Fibroblast of skin of back (primary cell): ENCODE measurements around the gene PDGFRB. TPM values are rescaled to one million over a fixed set of nuclear protein-coding genes. Genes with fewer than 3 reads are reported as not detected.

ENCODE experiments used
- DNase-seq: peaks from one replicate; pipeline ENCODE4 v3.0.0-alpha.2; 2013
- polyA plus RNA-seq, 2 experiments: library from polyadenylated mRNA; unstranded; fragments of 120-200 nt; gene quantifications; one replicate each; pipeline ENCODE4 v1.2.1, GENCODE V29; 2013; ENCODE audit not compliant: insufficient read length in 2 of 2

PDGFRB gene
- polyA plus RNA-seq (2013, experiment 1 of 2; ENCODE audit: insufficient read length), result 357 TPM
- polyA plus RNA-seq (2013, experiment 2 of 2; ENCODE audit: insufficient read length), result 393 TPM

GRCh38 chr5:150155258-150156026, at the start of gene PDGFRB:
PDGFRB (minus strand) TSS chr5:150155845; CDS start chr5:150137047, 18,798 bp downstream.
- peak; percentile 95 for DNase-seq

- DNase-seq, result no peak
Measured at GRCh38 chr5:150204590-150204960, 48.9 kb upstream of the PDGFRB start.

GRCh38 chr5:150203832-150204589, 48.4 kb upstream of the PDGFRB start:
- no peak for DNase-seq

GRCh38 chr5:150202501-150202900, 46.9 kb upstream of the PDGFRB start:
- no peak for DNase-seq

GRCh38 chr5:150197476-150197875, 41.8 kb upstream of the PDGFRB start:
- no peak for DNase-seq

GRCh38 chr5:150196986-150197385, 41.3 kb upstream of the PDGFRB start:
- DNase-seq, result no peak

- DNase-seq, result no peak
Measured at GRCh38 chr5:150196514-150196913, 40.9 kb upstream of the PDGFRB start.

GRCh38 chr5:150195736-150196485, 40.3 kb upstream of the PDGFRB start:
- no peak for DNase-seq

GRCh38 chr5:150192462-150192861, 36.8 kb upstream of the PDGFRB start:
- no peak for DNase-seq

GRCh38 chr5:150190987-150191386, 35.3 kb upstream of the PDGFRB start:
- DNase-seq, result no peak

GRCh38 chr5:150190503-150190979, 34.9 kb upstream of the PDGFRB start:
- no peak for DNase-seq

GRCh38 chr5:150189728-150190502, 34.3 kb upstream of the PDGFRB start, which contains the start of gene SLC6A7:
SLC6A7 (plus strand) TSS chr5:150190062; CDS start chr5:150190328, 266 bp downstream.
- no peak for DNase-seq

GRCh38 chr5:150189326-150189725, 33.7 kb upstream of the PDGFRB start:
- DNase-seq, result no peak

- DNase-seq, result no peak
Measured at GRCh38 chr5:150188146-150188842, 32.6 kb upstream of the PDGFRB start.

GRCh38 chr5:150186897-150187296, 31.3 kb upstream of the PDGFRB start:
- DNase-seq, result no peak

GRCh38 chr5:150186137-150186536, 30.5 kb upstream of the PDGFRB start:
- DNase-seq, result no peak

GRCh38 chr5:150184990-150185912, 29.6 kb upstream of the PDGFRB start:
- DNase-seq, result no peak

GRCh38 chr5:150184006-150184405, 28.4 kb upstream of the PDGFRB start:
- DNase-seq, result no peak

GRCh38 chr5:150183436-150183835, 27.8 kb upstream of the PDGFRB start:
- no peak for DNase-seq

GRCh38 chr5:150182774-150183173, 27.1 kb upstream of the PDGFRB start:
- no peak for DNase-seq
